CD4-positive, alpha-beta T cell treated with Interleukin-1 beta for 1 hour (primary cell): ENCODE measurements around the gene GRIN2D.
"Not testable (repeated sequence)": the region's sequence is repeated elsewhere in the genome, so short reads cannot be mapped to it uniquely, and the experiment has no call there.

Experiments used
- DNase-seq, 2 donors: peaks; one replicate each; pipeline ENCODE4 v3.0.0-alpha.2; 2020 to 2022

The GRIN2D gene

GRCh38 chr19:48393559-48394330 is at the start of gene GRIN2D:
TSS of gene GRIN2D (plus strand) at chr19:48393668. CDS start at chr19:48398393, 4,725 bp downstream.
- peak; percentile 28 to 36 for DNase-seq

DNA sequence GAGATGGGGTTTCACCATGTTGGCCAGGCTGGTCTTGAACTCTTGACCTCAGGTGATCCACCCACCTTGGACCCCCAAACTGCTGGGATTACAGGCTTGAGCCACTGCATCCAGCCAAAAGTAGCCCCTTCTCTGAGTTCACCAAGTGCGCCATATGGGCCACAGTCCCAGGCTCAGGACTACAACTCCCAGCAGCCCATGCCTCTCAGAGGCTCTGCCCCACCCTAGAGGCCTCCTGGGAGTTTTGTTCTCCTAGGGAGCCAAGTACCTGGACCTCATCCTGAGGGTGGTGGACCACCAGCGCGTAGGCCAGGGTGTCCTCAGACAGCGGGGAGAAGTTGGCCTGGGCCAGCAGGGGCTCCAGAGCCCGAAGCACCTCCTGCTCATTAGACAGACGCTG is 48.6 kb upstream of the GRIN2D start:
- DNase-seq, result no peak

- no peak for DNase-seq
Observed at GRCh38 chr19:48346191-48346590, 47.3 kb upstream of the GRIN2D start.

GRCh38 chr19:48348045-48348444 is 45.4 kb upstream of the GRIN2D start:
- DNase-seq, result no peak

DNA sequence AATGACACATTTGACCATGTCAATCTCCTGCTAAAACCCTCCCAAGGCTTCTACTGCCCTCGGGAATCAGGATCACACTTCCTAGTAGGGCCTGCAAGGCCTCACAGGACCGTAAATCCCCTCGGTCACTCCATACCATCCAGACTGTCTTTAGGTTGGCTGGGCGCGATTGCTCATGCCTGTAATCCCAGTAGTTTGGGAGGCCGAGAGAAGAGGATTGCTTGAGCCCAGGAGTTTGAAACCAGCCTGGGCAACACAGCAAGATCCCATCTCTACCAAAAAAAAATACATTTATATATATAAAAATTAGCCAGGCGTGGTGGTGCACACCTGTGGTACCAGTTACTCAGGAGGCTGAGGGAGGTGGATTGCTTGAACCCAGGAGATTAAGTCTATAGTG is 44.7 kb upstream of the GRIN2D start:
- no peak for DNase-seq

DNA sequence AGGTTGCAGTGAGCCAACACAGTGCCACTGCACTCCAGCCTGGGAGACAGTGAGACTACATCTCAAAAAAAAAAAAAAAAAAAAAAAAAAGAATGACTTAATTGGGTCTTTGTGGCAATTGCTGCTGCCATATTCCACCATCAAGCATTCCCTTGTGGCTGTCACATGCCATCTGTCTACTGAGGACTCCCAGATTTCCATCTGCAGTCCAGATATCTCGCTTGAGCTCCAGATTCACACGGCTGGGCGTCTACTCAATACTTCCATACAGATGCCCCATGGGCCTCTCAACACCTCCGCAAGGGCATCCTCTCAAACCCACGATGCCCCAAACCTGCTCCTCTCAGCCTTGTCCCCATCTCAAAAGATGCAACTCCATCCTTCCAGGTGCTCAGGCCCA is 42.6 kb upstream of the GRIN2D start:
- no peak for DNase-seq

- peak; percentile 69 to 80 for DNase-seq
Observed at GRCh38 chr19:48351341-48351752, 42.1 kb upstream of the GRIN2D start.

DNA sequence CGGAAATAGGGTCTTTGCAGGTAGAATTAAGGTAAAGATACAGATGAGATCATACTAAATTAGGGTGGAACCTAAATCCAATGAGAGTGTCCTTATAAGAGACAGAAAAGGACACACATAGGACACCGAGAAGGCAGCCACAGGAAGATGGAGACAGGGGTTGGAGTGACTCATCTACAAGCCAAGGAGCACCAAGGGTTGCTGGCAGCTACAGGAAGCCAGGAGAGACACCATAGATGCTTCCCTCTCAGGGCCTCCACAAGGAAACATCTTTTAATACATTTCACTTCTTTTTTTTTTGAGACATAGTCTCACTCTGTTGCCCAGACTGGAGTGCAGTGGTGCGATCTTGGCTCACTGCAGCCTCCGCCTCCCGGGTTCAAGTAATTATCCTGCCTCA is 39.8 kb upstream of the GRIN2D start:
- DNase-seq, result no peak

- DNase-seq, result no peak
Observed at GRCh38 chr19:48354332-48354992, 39.0 kb upstream of the GRIN2D start.

DNA sequence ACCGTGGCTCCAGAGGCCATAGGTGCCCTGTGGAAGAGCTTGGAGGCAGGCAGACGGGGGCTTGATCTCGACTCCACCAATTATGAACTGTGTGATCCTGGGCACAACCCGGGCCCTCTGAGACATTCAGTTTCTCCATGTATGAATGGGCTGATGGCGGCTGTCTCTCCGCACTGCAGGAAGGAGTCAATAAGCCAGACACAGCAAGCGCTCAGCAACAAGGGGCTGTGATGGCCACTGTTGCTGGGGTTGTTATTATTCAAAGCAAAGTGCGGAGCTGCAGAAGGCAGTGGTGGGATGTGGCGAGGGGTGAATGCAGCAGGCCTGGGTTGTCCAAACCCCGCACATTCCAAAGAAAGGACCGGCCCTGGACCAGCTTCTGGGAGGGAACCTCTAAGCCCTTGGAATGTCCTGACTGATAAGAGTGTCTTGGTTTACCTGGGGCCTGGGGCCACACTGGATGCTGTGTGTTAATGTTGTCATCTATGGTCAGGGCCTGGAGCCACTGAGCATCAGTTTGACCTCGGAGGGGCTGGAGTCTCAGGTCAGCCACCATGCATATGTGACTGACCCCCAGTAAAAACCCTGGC is 38.0 kb upstream of the GRIN2D start:
- no peak for DNase-seq

GRCh38 chr19:48359123-48359522 is 34.3 kb upstream of the GRIN2D start:
- no peak for DNase-seq

DNA sequence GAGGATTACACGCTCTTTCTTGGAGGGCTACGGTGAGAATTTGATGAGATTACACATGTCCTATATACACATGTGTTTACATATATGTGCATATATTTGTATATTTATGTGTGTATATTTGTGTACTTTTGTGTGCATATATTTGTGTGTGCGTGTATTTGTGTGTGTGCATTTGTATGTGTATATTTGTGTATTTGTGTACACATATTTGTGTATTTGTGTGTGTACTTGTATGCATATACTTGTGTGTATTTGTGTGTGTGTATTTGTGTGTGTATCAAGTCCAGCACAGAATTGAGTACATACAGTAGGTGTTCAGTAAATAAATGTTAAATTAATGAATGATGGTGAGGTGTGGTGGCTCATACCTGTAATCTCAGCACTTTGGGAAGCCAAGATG is 31.6 kb upstream of the GRIN2D start:
- DNase-seq, result no peak

DNA sequence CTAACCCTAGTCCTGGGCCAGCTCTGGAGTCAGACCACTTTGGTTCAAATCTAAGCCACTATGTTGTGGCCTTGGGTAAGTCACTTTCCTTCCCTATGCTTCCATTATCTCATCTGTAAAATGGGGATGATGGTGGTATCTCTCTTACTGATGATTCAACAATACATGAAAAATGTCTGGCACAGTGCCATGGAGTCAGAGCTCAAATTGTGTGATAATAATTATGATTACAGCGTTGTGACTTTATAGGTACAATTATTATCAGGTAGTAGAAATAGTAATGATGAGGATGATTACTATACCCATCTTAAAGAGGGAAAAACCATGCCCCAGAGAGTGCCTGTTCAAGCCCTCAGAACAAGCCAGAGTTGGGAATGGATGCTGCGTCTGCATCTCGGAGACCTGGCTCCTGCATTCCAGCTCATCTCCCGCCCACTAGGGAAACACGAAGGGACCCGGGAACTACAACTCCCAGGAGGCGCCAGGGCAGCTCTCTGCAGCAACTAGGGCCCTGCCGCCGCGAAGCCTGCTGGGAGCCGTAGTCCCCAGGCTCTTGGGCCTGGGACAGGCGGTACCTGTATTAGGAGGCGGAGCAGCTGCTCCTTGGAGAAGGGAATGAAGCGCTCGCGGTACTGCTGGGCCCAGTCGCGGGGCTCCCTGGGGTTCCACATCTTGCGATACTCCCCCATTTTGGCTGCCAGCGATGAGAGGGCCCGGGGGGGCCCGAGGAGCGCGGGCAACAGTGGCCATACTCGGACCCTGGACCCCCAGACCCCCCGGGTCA is 30.6 kb upstream of the GRIN2D start:
- peak; percentile 91 for DNase-seq

DNA sequence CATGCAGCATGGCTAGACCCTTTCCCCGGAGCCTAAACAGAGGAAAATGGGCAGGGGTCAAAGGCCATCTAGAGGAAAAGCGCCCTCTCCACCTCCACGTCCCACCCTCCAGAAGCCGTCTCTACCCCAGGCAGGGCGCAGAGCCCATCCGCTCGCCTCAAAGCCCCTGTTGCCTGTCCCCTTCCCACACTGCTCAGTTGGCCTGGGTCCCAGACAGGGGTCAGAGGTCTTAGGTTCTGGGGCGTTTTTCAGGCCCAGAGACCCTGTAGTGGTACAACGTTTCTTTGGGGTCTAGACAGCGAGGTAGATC is 30.0 kb upstream of the GRIN2D start:
- no peak for DNase-seq

DNA sequence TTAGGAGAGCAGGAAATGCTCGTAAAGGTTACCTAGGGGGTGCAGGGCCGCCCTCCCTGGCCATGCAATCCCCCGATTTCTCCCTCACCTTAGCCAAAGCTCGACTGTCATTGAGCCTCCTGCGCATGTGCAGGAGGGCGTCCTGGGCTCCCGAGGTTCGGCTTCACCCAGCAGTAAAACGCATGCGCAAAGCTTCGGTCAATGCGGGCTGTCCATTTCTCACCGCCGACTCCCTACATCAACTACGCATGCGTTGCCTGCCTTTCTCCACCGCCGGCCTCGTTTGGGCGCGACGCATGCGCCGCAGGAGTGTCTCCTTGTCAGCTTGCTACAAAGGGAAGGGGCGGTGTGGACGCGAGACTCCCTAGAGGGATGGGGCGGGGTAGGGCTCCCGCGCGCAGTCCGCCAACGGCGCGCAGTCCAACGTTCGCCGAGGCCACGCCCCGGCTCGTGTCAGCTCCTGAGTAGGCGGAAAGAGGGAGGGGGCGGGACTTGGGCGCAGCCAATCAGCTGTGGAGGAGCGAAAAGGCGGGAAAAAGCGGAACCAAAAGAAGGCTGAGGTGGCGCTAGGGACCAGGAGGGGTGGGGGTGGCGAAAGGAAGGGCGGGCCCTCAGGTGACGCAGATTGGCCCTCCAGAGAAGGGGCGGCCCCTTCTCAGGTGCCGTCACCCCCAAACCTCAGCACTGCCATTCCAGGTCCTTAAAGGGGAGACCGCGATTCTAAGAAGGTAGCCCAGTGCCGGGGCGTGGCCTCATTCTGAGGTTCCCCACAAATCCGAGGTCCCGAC is 29.5 kb upstream of the GRIN2D start, which contains the start of the genes SYNGR4 and TMEM143:
Gene SYNGR4 (plus strand): TSS at position 558 of the 788 bp plus-strand sequence. CDS start 1,476 bp downstream, outside the sequence.
Gene TMEM143 (minus strand): TSS at position 131 of the 788 bp plus-strand sequence. CDS start 20 bp downstream, at position 111.
- DNase-seq, result peak; percentile 99 to 100

DNA sequence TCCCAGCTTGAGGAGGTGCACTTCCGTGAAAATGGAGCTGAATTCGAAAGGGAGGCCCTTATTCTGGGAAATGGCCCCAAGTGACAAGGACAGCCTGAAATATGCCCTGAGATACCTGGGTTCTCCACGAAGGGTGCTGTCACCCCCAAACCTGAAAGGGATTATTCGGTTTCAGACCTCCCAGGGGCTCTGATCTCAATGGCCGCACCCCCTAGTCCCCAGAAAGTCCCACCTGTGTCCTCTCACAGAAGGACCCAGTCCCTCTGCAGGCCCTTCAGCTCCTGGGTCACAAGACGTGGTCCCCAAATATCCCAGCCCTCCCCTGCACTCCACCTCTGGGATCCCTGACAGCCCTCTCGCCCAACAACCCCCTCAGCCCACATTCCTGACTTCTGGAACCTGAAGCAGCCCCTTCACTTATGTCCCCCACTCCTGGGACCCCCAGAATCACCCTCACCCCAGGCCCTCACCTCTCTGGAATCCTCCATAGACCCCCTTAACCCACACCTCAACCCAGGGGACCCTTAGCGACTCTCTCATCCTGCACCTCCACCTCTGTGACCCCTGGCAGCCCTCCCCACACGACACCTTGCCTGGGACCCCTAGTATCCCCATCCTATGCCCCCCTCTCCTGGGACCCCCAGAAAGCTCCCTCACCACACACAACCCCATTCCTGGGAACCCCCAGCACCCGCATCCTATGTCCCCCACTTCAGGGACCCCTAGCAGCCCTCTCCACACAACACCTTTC is 28.7 kb upstream of the GRIN2D start:
- no peak for DNase-seq

GRCh38 chr19:48365602-48366001 is 27.9 kb upstream of the GRIN2D start:
- DNase-seq, result no peak

GRCh38 chr19:48367855-48368254 is 25.6 kb upstream of the GRIN2D start:
- no peak for DNase-seq

GRCh38 chr19:48368936-48369335 is 24.5 kb upstream of the GRIN2D start:
- DNase-seq, result no peak

DNA sequence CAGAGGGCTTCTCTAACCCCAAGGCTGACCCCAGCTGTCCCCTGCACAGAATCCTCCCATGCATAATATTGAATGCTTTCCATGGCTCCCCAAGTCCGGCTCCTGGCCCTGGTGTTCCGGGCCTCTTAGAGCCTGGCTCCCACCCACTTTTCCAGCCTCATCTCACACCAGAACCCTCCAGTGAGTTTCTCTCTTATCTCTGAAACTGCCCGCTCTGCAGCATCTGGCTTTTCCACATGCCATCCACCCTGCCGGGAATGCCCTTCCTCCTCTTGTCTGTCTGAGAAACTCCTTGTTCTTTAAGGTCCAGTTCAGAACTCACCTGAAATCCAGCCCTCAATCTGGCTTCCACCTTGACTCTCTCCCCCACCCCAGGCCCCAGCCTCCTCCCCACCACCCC is 22.5 kb upstream of the GRIN2D start:
- DNase-seq, result no peak

GRCh38 chr19:48371367-48371766 is 22.1 kb upstream of the GRIN2D start:
- no peak for DNase-seq

GRCh38 chr19:48371771-48372170 is 21.7 kb upstream of the GRIN2D start:
- DNase-seq, result not testable (repeated sequence)
